Measurements from ENCODE around the gene KDM4C.

The KDM4C gene

DNA sequence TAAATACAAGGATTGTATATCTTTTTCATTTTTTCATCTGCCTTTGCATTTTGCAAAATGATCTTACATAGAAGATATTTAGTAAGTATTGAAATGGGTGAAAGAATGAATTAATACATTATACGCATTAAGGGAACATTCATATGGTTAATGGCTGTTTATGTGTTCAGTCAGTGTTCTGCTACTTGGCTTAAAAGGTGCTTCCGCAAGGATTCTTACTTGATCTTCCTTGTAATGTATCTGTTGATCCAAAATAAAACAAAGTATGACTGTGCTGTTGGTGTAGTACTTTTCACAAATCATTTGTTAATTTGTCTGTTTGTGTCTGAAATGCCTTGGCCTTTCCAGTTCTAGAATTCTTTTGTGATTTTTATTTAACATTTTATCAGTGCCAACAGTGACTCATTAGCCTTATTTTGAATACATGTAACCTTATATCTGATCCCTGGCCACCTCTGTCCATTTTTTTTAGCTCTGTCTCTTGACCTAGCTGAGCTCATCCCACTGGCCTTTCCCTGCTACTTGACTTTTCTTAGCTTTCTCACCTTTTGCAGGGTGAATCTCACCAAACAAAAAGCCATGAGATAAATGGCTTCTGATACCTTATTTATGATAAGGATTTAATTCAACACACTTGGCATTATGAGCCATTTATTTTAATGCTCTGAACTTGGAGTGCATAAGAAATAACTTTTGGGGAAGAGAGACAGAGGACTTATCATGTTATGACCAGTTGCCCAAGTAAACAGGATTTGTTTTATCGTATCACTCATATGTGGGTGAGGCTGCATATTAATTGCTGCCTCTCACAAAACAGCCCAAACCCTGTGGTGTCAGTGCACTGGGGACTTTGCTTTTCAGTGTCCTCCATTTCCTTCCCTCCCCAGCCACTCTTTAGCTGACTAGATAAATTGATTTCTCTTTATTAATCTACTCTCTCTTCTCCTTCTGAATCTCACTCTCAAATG lies 340.3 kb downstream of the KDM4C start:
- DNase-seq (ENCODE audit: low read depth in 2 of 2) = no peak

DNA sequence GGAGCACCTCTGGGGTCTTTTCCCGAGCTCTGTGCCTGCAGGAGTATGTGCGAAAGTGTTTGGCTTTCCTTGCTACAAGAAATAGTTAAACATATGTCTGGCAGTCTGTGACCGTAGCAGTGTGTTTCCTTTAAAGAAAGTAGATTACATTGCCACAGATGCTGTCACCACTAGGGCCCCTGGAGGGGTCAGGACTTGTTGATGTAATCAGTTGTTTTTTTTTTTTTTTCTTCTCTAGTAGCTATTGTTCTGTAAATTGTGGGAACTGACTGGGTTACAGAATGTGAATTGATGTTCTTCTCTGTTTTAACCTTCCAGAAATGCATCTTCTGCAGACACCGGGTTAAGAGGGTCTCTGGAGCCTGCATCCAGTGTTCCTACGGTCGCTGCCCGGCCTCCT lies 345.6 kb downstream of the KDM4C start:
- no peak for DNase-seq (ENCODE audit: low read depth in 2 of 2)

DNA sequence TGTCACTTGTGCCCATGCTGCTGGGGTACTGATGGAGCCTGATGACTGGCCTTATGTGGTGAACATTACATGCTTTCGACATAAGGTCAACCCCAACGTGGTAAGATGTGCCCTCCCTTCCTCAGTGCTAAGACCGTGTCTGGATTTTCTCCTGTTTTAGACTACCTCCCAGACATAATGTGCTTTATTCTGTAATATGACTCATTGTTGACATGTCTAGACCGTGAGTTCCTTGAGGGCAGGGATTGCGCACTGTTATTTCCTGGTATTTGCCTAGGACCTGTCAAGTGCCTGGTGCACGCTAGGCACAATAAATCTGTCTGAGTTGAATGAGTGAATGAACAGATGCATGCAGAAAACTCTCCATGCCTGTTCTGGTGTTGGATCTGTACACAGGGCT lies 346.0 kb downstream of the KDM4C start:
- DNase-seq (ENCODE audit: low read depth in 2 of 2) = no peak

DNA sequence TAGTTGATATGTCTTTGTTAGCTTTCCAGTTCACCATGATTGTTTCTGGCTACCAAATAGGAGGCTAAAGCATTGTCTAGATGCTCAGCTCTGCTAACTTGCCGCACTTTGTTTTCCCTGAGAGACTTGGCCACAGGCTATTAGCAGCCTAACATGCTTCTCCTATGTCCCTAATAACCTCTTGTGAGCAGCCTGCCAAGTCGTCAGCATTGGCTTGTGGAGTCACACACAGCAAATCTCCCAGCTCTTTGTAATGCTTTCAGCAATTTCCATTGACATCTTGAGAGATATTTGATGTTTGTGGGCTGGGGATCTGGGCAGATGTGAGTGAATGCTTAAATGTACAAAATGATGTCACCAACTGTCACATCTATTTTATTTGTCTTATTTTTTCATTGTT lies 346.9 kb downstream of the KDM4C start:
- no peak for DNase-seq (ENCODE audit: low read depth in 2 of 2)

DNA sequence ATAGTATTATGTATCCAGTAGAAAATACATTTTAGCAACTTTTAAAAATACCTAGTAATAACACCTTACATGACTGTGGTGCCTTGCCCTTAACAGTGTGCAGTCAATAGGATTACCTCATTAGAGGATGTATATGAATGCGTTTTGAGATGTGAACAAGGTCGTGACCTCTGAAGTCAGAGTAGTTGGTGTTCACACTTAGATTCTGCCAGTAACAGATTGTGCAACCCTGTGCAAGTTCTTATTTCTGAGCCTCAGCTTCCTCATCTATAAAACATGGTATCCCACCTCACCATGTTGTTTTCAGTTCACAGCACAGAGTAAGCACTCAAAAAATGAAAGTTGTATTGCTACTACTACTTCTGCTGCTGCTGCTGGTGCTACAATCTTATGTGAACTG lies 347.3 kb downstream of the KDM4C start:
- DNase-seq (ENCODE audit: low read depth in 2 of 2) = no peak

DNA sequence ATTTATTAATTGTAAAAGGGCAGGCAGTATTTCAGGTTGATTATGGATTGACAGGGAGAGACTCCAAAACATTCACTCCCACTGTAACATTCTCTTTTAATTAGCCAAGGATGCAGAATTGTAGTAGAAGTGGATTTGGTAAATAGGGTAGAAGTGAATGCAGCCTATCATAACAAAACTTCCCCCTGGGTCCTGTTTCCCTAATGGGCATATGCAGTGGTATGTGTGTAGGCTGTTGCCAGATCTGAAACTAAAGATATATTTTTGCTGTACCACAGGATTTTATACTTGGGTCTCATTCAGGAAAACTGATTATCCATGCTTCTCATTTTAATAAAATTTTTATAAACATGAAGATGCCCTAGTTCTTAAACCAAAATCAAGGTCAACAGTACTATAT lies 351.2 kb downstream of the KDM4C start:
- DNase-seq (ENCODE audit: low read depth in 2 of 2) = no peak

DNA sequence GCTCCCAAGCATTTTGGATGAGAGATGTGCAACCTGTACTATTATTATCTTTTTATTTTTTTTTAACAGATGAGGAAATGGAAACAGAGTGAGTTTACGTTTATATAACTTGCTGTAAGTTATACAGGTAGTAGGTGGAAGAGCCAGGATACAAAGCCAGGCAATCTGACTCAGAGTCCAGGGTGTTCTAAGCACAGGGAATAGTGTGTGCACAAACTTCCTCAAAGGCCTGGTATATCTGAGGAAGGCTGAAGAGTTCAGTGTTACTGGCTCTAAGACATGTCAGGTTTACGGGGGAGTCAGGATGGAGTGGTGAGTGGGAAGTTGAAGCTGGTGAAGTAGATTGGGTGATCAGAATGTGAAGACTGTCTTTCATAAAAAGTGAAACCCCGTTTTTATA lies 353.6 kb downstream of the KDM4C start:
- no peak for DNase-seq (ENCODE audit: low read depth in 2 of 2)

DNA sequence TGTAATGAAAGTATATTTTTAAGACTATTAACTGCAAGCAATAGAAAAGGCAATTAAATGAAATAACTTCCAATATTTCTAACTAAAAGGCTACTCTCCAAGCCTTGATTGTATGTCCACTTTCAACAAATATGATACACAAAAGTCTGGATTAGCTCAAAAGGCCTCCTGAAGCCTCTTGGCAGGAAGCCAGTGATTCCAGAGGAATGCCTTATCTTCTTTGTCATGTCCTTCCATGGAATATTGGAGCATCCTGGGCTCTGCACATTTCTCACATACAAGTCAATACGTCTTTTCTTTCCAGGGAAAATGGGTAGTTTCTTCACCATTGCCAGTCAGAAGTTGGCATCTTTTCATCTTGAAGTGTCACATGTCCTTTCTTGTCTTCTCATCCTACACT lies 357.8 kb downstream of the KDM4C start:
- no peak for DNase-seq (ENCODE audit: low read depth in 2 of 2)

DNA sequence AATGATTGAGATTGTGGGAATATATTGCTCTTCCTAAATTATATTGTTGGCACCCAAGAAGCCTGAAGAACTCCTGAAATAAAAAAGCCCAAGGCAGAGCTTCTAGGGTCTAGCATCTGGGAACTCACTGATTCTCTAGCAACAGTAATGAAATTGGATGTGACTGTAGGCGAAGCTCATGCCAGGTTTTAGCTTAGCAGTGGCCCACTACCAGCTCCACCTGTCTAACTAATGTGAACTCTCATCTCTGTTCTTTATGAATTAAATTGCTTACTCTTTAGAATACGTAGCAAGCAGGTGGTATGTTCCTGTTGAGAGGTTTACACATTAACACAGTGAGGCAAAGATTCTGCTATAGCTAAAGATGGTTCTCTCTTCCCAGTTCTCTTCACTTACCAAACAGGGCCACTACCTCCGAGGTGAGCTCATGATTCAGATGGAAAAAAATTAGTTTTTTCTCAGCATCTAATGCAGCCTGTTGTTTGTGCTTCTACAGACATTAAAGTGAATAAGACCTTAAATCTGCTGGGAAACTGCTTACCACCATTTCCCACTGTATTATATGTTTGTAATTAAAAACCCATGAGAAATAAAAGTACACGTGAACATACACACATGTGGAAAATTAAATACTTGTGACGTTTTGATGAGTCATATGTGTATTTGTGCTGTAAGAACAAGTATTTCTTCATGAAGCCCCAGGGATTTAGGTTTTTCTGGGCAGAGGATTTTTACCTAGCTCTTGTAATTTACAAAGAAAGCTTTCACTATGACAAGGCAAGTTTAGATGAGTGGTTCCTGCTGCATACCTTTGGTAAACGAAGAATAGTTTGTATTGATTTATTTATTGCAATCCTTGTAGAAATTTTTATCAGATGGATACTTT lies 360.1 kb downstream of the KDM4C start:
- DNase-seq (ENCODE audit: low read depth in 2 of 2) = no peak

DNA sequence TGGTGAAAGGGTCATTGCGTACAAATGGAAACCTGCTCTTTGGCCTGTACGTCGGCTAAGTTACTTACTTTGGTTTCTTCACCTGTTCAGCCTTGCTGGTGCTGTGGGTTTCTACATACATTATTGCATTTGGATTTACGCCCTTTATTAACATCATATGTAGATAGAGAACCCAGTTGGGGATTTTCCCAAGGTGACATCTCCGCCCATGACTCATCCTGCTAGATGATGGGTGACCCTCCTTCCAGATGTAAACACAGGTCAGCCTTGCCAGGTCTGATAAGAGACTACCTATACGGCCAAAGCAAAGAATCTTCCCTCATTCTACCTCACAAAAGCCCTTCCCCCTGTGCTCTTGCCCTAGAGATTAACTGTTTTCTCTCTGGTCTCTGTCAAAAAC lies 360.9 kb downstream of the KDM4C start:
- DNase-seq (ENCODE audit: low read depth in 2 of 2) = no peak

DNA sequence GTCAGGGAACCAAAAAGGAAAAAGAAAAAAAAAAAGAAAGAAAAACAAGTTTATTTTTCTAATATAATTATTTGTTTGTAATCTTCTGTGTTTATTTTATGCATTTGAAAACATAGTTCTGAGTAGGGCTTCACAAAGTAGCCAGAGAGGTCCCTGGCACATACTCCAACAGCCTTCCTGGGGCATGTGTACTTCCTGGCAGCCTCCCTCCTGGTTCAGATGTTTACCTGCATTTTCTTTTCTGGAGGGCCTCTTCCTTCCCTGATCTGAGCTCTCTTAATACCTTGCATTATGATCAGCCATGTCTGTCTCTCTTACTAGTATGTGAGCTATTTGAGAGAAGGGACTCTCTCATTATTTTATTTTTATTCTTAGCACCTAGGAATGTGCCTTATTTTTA lies 361.8 kb downstream of the KDM4C start:
- DNase-seq (ENCODE audit: low read depth in 2 of 2) = no peak

DNA sequence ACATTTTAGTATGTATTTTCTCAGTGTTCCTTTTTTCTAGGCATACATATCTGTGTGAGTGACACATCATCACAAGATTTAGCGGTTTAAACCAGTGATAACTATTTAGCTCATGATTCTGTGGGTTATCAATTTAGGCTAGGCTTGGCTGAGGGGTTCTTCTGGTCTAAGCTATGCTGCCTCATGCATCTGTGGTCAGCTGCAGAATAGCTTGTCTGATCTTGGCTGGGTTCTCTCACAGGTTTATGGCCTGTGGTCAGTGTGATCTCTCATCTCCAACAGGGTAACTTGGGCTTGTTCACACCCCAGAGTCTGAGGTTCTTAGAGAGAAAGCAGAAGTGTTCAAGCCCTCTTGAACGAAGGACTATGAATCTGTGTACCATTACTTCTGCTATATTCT lies 363.3 kb downstream of the KDM4C start:
- DNase-seq (ENCODE audit: low read depth in 2 of 2) = no peak

DNA sequence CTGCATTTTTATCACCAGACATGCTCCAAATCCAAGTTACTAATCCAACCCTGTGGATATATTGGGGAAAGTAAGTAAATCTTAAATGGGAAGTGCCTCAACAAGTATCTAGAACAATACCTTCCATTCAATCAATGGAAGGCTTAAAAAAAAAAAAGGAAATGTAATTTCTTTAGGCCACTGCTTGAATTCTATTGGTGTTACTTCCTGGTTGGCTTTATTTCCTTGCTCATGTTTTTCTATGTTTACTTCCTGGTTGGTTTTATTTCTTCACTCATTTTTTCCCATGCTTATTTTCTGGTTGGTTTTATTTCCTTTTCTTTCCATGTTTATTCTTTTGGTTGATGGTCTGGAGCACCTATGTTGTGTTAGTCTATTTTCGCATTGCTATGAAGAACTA lies 363.9 kb downstream of the KDM4C start:
- no peak for DNase-seq (ENCODE audit: low read depth in 2 of 2)

DNA sequence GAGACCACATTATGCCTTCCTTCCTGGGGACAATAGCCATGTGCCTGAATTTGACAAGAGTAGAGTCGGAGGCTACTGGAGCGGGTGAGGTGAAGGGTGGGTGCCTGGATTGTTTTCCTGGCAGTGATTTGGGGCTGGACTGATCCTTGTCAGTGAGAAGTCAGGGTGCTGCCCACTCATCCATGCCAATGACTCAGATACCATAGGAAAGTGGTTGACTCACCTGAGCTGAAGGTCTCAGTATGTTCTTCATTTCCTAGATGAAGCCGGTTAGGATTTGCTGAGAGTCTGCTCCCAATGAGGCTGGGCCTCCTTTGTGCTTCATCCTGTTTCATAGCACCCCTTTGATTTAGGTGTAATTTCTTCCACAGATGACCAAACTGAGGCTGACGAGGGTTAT lies 366.0 kb downstream of the KDM4C start:
- no peak for DNase-seq (ENCODE audit: low read depth in 2 of 2)

DNA sequence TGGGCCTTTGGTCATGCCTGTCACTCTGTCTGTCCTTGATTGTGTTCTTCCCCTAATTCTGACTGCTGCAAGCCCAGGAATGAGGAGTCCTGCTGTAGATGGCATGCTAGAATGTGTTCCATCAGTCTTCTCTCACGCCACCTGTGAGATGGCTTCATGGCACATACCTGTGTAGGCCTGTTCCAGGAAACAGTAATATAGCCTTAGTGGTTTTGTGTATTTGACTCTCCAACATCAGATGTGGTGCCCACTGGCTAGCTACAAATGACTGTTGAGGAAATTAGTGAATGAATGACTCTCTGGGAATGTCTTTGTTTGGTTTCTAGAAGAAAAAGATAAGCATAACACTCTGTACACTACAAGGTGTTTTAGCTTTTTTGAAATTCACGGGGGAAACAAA lies 367.5 kb downstream of the KDM4C start:
- DNase-seq (ENCODE audit: low read depth in 2 of 2) = no peak

DNA sequence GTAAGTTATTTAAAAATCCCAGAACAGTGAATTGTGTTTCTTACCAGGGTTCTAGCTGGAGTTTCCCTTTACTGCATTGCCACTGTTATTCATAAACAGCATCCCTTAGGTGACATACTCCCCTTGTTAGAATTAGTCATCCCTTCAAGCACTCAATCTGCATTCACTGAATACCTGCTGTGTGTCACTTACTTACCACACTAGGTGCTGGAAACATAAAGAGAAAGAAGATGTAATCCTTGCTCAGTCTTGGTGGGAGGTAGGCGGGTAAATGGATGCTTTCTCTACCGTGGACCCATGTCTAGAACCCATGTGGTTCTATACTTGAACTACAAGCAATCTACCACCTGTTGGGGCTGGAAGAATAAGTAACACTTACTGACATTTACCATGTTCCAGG lies 371.6 kb downstream of the KDM4C start:
- no peak for DNase-seq (ENCODE audit: low read depth in 2 of 2)

DNA sequence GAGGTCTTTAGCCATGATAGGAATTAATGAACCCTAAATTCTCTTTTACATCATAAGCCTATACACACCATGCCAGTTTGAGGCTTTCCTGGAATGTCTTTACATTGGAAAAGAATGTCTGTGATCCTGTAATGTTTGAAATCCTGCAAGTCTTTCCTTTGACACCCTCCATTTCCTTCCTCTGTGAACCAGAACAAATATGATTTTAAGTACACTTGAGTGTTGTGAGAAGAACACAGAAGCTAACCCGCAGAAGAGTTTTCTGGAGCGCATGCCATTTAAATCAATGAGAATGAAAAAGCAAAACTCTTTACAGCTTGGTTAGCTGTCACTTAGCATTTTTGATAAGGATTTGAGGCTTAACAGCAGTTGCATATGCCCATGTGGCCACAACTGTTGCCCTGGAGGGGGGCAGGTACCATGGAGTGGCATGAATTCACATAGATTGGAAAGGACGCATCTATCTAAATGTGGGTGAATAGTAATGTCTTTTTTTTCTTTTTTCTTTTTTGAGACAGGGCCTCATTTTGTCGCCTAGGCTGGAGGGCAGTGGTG lies 372.6 kb downstream of the KDM4C start:
- DNase-seq (ENCODE audit: low read depth in 2 of 2) = no peak

DNA sequence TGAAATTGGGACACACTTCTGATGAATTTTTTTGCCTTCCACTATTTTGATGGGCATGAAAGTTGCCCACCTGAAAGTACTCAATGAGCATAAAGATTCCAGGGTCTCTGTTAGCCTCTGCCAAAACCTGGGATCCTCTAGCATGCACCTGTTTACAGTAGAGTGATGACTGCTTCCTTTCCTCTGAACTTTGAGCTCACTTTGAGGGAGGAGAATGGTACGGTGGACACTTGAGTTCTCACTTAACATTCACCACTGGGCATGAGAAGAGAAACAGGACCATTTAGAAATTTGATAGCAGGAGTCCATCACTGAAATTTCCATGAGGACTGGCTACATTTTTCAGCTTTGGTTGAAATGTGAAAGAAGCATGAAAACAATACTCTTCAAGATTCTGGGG lies 374.8 kb downstream of the KDM4C start:
- DNase-seq (ENCODE audit: low read depth in 2 of 2) = no peak

DNA sequence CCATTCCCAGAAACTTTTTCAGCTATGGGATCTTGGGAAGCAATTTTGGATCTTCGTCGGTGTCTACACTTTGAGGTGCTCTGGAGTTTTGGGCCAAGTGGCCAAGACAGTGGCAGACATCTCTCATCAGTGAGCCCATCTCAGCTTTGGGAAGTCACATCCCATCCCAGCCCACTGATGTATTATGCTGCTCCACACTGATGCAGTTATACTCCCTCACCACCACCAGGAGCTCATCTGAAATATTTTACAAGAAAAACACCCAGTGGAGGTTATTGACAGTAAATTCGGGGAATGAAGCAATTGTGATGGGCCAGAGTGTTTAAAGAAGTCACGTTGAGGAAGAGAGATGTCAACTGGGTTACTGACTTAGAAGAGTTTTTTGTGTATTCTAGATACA lies 378.0 kb downstream of the KDM4C start:
- DNase-seq (ENCODE audit: low read depth in 2 of 2) = no peak

DNA sequence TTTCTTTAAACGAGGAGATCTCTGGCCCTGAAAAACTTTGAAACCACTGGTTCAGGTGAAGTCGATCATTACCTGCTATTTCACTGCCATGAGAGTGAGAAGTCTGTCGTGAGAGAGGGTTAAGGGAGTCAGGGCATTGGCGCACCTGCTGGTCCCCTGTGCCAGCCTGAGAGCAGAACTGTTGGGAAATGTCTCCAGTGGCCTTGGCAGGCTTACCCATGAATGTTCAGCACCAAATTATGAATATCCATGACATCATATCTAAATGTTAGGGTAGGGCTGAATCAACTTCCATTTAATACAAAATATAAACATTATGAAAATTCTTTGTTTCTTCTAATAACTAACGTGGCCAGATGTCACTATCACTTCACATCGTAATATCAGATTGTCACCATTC lies 379.3 kb downstream of the KDM4C start:
- DNase-seq (ENCODE audit: low read depth in 2 of 2) = no peak

DNA sequence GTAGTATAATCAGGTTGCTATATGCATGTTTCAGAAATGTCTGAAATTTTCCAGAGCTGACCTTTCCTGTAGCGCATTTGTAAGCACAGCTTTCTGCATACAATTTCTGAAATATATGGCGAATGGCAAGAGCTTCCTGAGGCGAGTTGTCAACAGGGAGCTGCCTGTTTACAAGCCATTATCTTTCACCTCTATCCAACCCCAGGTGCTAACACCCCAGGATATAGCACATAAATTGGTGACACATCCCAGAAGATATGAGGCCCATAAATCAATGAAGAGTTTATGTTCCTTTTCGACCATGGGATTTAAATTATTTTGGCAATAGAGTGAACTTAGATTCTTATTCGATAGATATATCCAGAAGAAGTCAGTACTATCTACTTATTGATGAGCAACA lies 379.8 kb downstream of the KDM4C start:
- DNase-seq (ENCODE audit: low read depth in 2 of 2) = no peak

DNA sequence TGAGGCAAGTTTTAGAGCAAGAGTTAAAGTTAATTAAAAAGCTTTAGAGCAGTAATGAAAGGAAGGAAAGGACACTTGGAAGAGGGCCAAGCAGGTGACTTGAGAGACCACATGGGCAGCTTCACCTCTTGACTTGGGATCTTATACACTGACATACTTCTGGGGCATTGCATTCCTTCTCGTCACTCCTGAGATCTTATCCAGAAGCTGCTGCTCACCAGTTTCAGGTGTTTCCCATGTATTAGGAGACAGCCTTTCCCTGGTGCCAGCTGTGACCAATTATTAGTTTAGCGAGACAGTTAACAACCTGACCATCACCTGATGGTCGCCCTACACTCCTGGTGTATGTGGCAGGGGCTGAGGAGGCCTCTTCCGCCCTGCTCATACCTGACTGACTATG lies 382.1 kb downstream of the KDM4C start:
- DNase-seq (ENCODE audit: low read depth in 2 of 2) = no peak

DNA sequence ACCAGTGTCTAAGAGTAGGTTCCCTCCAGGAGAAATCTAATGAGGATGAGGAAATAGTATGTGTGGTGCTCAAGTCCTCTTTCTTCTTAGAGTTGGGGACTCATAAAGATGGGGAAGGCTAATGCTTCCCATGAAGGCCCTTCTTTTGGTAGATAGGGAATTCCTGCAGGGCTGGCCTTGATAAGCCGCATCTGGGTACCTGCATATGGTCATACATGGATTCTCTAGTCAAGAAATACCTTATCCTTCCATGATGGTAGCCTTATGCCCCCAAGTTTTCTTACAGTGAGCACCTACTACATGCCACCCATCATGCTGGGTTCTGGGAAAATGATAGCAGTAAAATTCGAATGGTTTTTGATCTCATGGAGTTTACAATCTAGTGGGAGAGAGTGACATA lies 382.6 kb downstream of the KDM4C start:
- no peak for DNase-seq (ENCODE audit: low read depth in 2 of 2)
